Measurements from ENCODE around the gene LRRC27. TPM values are rescaled to one million over a fixed set of nuclear protein-coding genes. Genes with fewer than 3 reads are reported as not detected.

The LRRC27 gene
- polyA plus RNA-seq, 1 experiment: 10.5 TPM

- Histone ChIP-seq H3K36me3 (ENCODE audit: control insufficient read depth, insufficient read depth, low read length) (no peaks in the 10 kb centered on the region), H3K27me3 (ENCODE audit: control insufficient read depth, insufficient read depth, low read length) (no peaks in the 10 kb centered on the region), H3K4me3 (ENCODE audit: low read depth, low read length) (no peak overlapping the region)
- POLR2A ChIA-PET: no interaction called here
- TF ChIP-seq CTCF (IDR thresholded peaks at IDR 0.05; ENCODE audit: insufficient read depth, low read depth, low read length): no peak
- CTCF ChIA-PET: interaction anchor here (2.4 kb wide), 1 partner anchor 57 kb away, joined by 7 read pairs; no protein-coding TSS in a partner anchor
- no peak for DNase-seq (ENCODE audit: low read depth)
These were observed 63.1 kb downstream of the LRRC27 start for GRCh38 chr10:132394936-132395703.

GRCh38 chr10:132395704-132396493 lies 63.9 kb downstream of the LRRC27 start:
- POLR2A ChIA-PET: no interaction called here

GRCh38 chr10:132396494-132397035 lies 64.6 kb downstream of the LRRC27 start:
- no peaks in the 10 kb centered on the region for H3K36me3 ChIP-seq (ENCODE audit: control insufficient read depth, insufficient read depth, low read length)
- no peaks in the 10 kb centered on the region for H3K27me3 ChIP-seq (ENCODE audit: control insufficient read depth, insufficient read depth, low read length)
- H3K4me3 ChIP-seq (ENCODE audit: low read depth, low read length): peak overlapping the region; percentile 41
- no peak for DNase-seq (ENCODE audit: low read depth)
- CTCF ChIA-PET: no interaction called here
- TF ChIP-seq CTCF (IDR thresholded peaks at IDR 0.05; ENCODE audit: insufficient read depth, low read depth, low read length): no peak
- POLR2A ChIA-PET: no interaction called here

More at GRCh38 chr10:132395704-132396493, 63.9 kb downstream of the LRRC27 start:
- DNase-seq (ENCODE audit: low read depth): no peak
- TF ChIP-seq CTCF (IDR thresholded peaks at IDR 0.05; ENCODE audit: insufficient read depth, low read depth, low read length): no peak
- Histone ChIP-seq H3K27me3 (ENCODE audit: control insufficient read depth, insufficient read depth, low read length) (no peaks in the 10 kb centered on the region), H3K36me3 (ENCODE audit: control insufficient read depth, insufficient read depth, low read length) (no peaks in the 10 kb centered on the region), H3K4me3 (ENCODE audit: low read depth, low read length) (peak overlapping the region; percentile 41)
- CTCF ChIA-PET: no interaction called here

GRCh38 chr10:132397036-132397541 lies 65.1 kb downstream of the LRRC27 start, which contains the start of gene PWWP2B:
Gene PWWP2B, plus strand, starts transcription at chr10:132397200. Its CDS starts 27 bp downstream, at chr10:132397227.
- ChIA-PET POLR2A (no interaction called here), CTCF (no interaction called here)
- H3K27me3 ChIP-seq (ENCODE audit: control insufficient read depth, insufficient read depth, low read length): no peaks in the 10 kb centered on the region
- peak within 1 kb of the TSS; percentile 62 for H3K4me3 ChIP-seq (ENCODE audit: low read depth, low read length)
- no peaks in the 10 kb centered on the region for H3K36me3 ChIP-seq (ENCODE audit: control insufficient read depth, insufficient read depth, low read length)
- no peak for DNase-seq (ENCODE audit: low read depth)
- TF ChIP-seq CTCF (IDR thresholded peaks at IDR 0.05; ENCODE audit: insufficient read depth, low read depth, low read length): no peak
